Measurements from ENCODE around the gene EXOSC7. TPM values are rescaled to one million over a fixed set of nuclear protein-coding genes. Genes with fewer than 3 reads are reported as not detected.

The EXOSC7 gene
- total RNA-seq, 5 donors from 2014 or later (not counting 1 experiment from before 2014, with no cell fraction given), result 27.7 to 44.3 (median 42.0) TPM

DNA sequence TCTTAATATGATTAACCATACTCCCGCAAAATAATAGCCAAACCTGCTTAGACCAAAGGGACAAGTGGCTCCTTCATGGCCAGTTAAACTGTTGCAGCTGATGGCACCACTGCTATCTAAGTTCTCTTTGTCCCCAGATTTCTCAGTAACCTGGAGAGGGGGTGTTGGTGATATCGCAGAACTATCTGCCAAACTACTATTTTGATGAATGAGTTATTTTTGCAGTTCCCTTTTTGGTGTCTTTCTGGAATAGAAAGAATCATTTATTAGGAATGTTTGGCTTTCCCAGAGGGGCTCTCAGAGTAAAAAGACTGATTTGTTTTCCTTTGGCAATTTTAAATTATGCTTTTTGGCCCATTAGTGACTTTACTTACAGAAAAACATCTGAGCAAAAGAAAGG is 83.1 kb downstream of the EXOSC7 start:
- Mint-ChIP-seq H3K27me3 (peaks cover 3 to 7% of the 10 kb centered on the region in 2 donors), H3K4me3 (no peak overlapping the region), H3K9me3 (no peaks in the 10 kb centered on the region), H3K36me3 (no peaks in the 10 kb centered on the region), H3K4me1 (peaks cover 0 to 4% (median 0%) of the 10 kb centered on the region in 3 donors), H3K27ac (no peak overlapping the region)
- Histone ChIP-seq H3K27ac (ENCODE audit: low read length) (no peak overlapping the region), H3K4me3 (ENCODE audit: control insufficient read depth in 1 of 2, extremely low read depth in 1 of 2, low read length in 1 of 2) (no peak overlapping the region), H3K4me1 (ENCODE audit: control insufficient read depth in 1 of 2, extremely low read depth in 1 of 2, insufficient read depth in 2 of 2, low read length in 2 of 2) (no peaks in the 10 kb centered on the region), H3K27me3 (replicated peaks in 1 of 2; ENCODE audit: control insufficient read depth in 2 of 2, extremely low read depth in 1 of 2, insufficient read depth in 2 of 2, low read length in 1 of 2) (no peaks in the 10 kb centered on the region), H3K9me3 (no peaks in the 10 kb centered on the region), H3K36me3 (ENCODE audit: control insufficient read depth in 2 of 2, extremely low read depth in 1 of 2, insufficient read depth in 1 of 2, low read length in 1 of 2) (no peaks in the 10 kb centered on the region)
- ChIA-PET POLR2A (no interaction called here), CTCF (interaction anchor here in 1 of 2 donors (0.7 kb wide), 1 partner anchor 20 kb away, joined by 4 read pairs; no protein-coding TSS in a partner anchor)
- DNase-seq, result no peak
- no CpG with 5 or more reads among the region's 2 CpGs for WGBS (ENCODE audit: insufficient coverage)
- ATAC-seq (replicated peaks in 1 of 4), result no peak

DNA sequence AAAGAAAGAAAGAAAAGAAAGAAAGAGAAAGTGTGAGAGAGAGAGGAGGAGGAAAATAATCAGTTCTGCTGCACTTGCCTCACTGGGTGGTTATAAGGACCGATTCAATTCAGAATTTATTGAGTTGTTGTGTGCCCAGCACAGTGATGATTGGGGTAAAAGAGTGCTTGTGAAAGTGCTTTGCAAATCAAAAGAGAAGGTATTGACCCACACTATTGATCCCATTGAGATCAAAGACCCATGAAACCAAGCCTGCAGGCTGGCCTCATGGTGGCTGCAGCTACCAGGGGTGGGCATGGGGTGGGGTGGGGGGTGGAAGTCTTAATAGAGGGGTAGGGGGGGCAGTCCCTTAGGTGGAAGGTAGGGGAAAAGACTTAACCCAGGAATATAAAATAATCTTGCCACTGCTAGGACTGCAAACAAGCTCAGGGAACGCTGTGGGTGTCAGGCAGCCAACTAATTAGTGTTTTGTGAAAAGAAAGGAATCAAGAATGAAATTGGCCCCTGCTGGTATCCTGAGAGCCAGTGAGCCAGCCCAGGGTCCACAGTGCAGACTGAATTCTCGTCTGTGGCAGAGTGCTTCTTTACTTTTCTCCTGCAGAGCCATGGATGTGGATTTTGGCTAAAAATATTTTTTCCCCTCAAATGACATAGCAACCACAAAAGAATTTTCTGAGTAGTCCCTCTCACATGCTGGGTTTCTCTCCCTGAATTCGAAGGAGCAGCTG is 84.3 kb downstream of the EXOSC7 start:
- no peaks in the 10 kb centered on the region for H3K9me3 ChIP-seq
- no peaks in the 10 kb centered on the region for H3K36me3 ChIP-seq (ENCODE audit: control insufficient read depth in 2 of 2, extremely low read depth in 1 of 2, insufficient read depth in 1 of 2, low read length in 1 of 2)
- DNase-seq, result no peak
- no peak overlapping the region for H3K27ac ChIP-seq (ENCODE audit: low read length)
- H3K4me1 ChIP-seq (ENCODE audit: control insufficient read depth in 1 of 2, extremely low read depth in 1 of 2, insufficient read depth in 2 of 2, low read length in 2 of 2), result peaks cover 2 to 10% of the 10 kb centered on the region in 2 experiments
- ChIA-PET CTCF (no interaction called here), POLR2A (no interaction called here)
- ATAC-seq (replicated peaks in 1 of 4), result no peak
- 92% methylated on average over 2 of the region's 4 CpGs for WGBS (ENCODE audit: insufficient coverage)
- Mint-ChIP-seq H3K27me3 (peaks cover 3 to 7% of the 10 kb centered on the region in 2 donors), H3K4me3 (no peak overlapping the region), H3K9me3 (no peaks in the 10 kb centered on the region), H3K4me1 (peaks cover 9 to 10% (median 10%) of the 10 kb centered on the region in 3 donors), H3K27ac (no peak overlapping the region), H3K36me3 (no peaks in the 10 kb centered on the region)
- H3K27me3 ChIP-seq (replicated peaks in 1 of 2; ENCODE audit: control insufficient read depth in 2 of 2, extremely low read depth in 1 of 2, insufficient read depth in 2 of 2, low read length in 1 of 2), result peaks cover 0 to 3% of the 10 kb centered on the region in 2 experiments
- H3K4me3 ChIP-seq (ENCODE audit: control insufficient read depth in 1 of 2, extremely low read depth in 1 of 2, low read length in 1 of 2), result no peak overlapping the region

Other genes starting within 250 kb of the EXOSC7 start
- 1 to 10 TPM in 4 of 5 donors, under 1 TPM in 1; 0.65 to 7.5 (median 4.6) TPM for gene ZNF501, start 246.6 kb upstream of the EXOSC7 start, total RNA-seq
- gene KIAA1143, start 214.6 kb upstream of the EXOSC7 start, total RNA-seq, result 10 to 100 TPM; 28.5 to 32.8 (median 29.9) TPM
- under 1 TPM; 0.26 to 0.82 (median 0.43) TPM for gene KIF15, start 214.4 kb upstream of the EXOSC7 start, total RNA-seq
- gene TMEM42, start 114.3 kb upstream of the EXOSC7 start, total RNA-seq, result 10 to 100 TPM; 14.8 to 33.0 (median 25.3) TPM
- gene TGM4, start 101.6 kb upstream of the EXOSC7 start, total RNA-seq, result not detected
- 10 to 100 TPM; 38.8 to 53.9 (median 44.5) TPM for gene ZDHHC3, start 70 bp upstream of the EXOSC7 start, total RNA-seq
- gene CLEC3B, start 50.1 kb downstream of the EXOSC7 start, total RNA-seq, result 1 to 10 TPM in 2 of 5 donors, under 1 TPM in 3; 0.55 to 1.6 (median 0.66) TPM
- 1 to 10 TPM in 1 of 5 donors, under 1 TPM in 4; 0.36 to 1.7 (median 0.55) TPM for gene CDCP1, start 170.1 kb downstream of the EXOSC7 start, total RNA-seq

Measured in T-cell (primary cell).